ENCODE measurements around the gene ERC2.
"Not testable (repeated sequence)": the region's sequence is repeated elsewhere in the genome, so short reads cannot be mapped to it uniquely, and the experiment has no call there.

ERC2 gene

DNA sequence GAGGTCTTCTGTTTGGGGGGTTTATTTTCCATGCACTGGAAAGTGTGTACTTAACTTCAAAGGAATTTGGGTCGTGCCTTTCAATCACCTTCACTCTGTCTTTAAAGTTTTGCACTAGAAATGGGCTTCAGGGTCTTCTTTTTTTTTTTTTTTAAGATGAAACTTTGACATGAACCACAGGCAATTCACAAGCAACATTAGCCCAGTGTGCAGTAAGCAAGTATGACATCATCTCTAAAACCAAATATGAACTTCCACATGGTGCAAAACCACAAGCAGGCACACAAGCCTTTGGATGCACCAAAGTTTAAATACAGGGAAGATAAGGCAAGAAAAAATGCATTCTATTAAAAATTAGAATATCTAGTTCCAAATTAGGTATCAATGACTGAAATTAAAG is 381.9 kb downstream of the ERC2 start:
- in situ Hi-C loops (cut with MboI; ENCODE audit: low sequenced_read_pairs) = no loop called here

DNA sequence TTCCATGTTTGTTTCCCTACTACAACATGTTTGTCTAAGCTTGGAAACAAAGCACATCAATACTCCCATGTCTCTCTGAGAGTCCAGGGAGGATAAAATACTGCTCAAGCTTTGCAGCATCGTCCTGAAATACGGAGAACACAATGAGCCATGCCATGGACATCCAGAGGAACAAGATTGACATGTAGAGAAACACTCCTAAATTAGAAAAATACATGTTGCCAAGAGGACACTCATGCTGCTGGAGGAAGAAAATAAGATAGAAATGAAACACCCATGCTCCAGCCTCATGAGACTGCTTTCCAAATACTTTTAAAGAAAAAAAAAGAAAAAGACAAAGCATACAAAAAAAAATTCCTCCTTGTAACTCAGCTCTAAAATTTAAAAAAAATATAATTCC is 387.0 kb downstream of the ERC2 start:
- in situ Hi-C loops (cut with MboI; ENCODE audit: low sequenced_read_pairs) = no loop called here

DNA sequence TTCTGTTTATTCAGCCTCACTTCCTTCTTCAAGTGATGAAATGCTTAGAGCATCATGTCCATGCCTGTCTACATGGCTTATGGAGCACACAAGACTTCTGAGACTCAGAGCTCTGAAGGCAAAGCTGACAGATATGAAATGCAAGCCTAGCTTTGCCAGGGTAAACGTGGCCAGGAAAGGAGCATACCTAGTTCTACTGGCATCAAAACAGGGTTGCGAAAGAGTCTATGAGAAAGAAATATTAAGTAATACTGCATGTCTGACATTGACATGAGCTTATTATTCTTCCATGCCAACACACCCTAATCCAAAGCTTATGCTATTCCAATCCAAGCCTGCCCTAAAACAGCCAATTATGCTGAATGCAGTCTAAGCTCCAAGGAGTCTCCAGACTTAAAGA is 391.5 kb downstream of the ERC2 start:
- in situ Hi-C loops (cut with MboI; ENCODE audit: low sequenced_read_pairs) = no loop called here

DNA sequence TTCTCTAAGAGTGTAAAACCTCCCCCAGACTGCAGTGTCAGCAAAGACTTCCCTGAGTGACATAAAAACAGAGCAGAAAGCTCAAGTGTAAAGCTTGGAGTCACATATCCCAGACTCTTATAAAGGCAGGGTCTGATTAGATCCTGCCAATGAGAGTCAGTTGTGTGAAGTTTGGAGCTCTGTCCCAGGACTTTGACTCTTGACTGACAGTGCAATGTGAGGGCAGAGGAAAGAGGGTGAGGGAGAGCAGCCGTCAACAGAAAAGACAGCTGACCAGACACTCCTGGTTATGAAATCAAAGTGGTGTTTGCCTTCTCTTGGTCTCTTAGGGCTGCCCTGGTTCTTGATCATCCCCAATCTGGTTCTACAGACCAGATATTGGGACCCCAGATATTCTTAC is 393.2 kb downstream of the ERC2 start:
- in situ Hi-C loops (cut with MboI; ENCODE audit: low sequenced_read_pairs) = no loop called here

DNA sequence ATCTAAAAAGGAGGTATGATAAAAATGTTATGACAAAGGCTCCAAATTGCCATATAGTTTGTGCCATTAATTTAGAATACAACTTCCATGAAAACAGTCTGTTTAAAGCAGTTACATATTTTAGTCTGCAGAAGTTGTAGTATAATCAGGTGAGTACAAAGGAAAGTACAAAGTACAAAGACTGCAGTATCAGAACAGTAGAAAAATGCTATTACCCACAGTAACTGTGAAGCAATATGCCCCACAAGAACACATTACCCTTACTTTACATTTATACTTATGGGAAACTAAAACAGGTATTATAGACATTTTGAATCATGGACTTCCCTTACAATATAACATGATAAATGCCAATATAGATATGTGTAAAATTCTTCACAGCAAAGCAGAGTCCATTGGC is 398.5 kb downstream of the ERC2 start:
- in situ Hi-C loops (cut with MboI; ENCODE audit: low sequenced_read_pairs) = no loop called here

DNA sequence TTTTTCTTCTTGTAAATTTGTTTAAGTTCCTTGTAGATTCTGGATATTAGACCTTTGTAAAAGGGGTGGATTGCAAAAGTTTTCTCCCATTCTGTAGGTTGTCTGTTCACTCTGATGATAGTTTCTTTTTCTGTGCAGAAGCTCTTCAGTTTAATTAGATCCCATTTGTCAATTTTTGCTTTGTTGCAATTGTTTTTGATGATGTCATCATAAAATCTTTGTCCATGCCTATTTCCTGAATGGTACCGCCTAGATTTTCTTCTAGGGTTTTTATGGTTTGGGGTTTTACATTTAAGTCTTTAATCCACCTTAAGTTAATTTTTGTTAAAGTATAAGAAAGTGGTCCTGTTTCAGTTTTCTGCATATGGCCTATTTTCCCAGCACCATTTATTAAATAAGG is 401.9 kb downstream of the ERC2 start:
- in situ Hi-C loops (cut with MboI; ENCODE audit: low sequenced_read_pairs) = not testable (repeated sequence)

DNA sequence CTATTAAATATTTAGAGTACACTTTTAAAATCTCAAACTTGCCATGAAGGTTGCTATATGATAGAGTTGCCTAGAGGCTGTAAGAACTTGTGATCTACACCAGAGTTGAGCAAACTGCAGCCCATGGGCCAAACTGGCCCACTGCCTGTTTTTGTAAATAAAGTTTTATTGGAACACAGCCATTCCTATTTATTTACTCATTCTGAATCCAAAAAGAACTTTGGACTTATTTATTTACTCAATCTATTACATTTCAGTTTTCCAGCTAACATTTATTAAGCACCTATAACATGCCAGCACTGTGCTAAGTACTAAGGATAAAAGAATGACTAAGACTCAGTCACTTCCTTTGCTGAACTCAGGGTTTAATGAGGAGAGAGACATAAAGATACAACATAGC is 403.6 kb downstream of the ERC2 start:
- in situ Hi-C loops (cut with MboI; ENCODE audit: low sequenced_read_pairs) = no loop called here

DNA sequence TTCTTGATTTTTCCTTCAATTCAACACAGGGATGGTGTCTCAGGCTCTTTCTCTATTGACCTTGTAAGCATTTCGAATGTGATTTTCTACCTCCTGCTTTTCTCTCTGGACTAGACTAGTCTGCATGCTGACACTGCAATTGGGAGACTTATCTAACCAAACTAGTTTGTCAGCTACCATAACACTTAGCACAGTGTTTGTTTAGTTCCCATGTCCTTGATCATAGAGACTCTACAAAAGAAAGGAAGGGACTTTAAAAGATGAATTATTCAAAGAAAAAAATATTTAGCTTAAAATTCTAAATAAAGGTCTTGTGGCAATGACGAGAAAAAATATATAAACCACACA is 407.0 kb downstream of the ERC2 start:
- in situ Hi-C loops (cut with MboI; ENCODE audit: low sequenced_read_pairs) = no loop called here

DNA sequence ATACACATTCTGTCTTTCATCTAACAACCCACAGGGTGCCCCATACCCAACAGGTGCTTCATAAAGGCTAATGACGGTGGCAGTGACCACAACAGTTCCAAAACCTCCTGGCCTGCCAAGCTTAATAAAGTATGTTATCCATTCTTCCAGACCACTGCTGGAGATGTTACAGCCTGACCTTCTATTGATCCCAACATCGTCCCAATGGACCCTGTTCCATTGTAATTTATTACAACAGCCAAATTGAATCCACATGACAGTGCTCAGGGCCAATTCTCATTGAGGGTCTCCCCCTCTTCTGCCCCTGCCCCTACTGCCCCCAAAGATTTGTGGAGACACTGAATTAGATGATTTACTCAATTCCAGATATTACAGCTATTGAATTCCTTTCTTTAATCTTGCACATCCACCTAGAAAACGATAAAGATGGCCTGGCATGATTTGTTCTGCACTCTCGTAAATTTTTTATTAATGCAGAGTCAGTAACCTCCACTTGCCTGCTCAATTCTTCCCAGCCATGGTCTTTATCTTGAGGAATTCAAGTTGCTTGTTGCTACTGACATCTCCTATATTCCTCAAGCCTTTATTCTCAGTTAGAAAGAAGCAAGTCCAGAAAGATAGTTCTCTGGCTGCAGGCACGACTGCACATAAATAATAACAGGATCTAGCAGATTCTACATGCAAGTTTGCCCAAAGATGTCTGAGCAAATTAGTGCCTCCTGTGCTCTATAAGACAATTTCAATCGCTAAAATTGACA is 407.6 kb downstream of the ERC2 start:
- in situ Hi-C loops (cut with MboI; ENCODE audit: low sequenced_read_pairs) = no loop called here

DNA sequence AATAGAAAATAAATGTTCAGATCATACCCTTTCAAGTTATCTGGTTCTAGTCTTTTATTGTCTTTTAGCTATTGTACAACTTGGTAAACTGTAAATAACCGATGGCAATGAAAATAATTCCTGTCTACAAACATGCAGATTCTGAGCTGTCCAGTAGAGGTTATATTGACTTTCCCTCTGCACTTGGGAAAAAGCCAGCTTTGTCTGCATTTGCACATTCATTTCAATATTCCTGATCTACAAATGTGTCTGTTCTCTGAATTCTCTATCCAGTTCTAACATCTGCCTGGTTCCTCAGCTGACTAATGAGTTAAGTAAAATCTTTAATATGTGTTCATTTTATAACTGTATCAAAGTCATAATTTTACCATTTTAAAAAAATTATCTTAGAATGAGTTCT is 408.5 kb downstream of the ERC2 start:
- in situ Hi-C loops (cut with MboI; ENCODE audit: low sequenced_read_pairs) = no loop called here

DNA sequence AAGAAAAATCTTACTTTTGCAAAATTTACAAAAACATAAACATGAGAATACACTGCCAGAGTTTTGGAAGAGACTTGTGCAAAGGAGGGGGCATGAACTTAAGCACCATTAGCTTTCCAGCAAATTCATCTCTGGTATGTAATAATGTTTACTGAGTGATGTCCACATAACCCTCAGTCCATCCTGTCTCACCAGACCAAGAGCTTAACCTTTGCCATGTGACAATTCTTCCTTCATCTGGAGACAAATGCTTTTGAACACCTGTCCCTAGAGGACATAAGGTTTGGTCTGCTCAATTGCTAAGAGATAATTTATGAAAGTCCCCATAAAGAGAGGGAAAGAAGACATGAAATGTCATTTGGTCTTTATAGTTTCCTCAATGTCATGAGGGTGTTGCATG is 412.3 kb downstream of the ERC2 start:
- in situ Hi-C loops (cut with MboI; ENCODE audit: low sequenced_read_pairs) = no loop called here

DNA sequence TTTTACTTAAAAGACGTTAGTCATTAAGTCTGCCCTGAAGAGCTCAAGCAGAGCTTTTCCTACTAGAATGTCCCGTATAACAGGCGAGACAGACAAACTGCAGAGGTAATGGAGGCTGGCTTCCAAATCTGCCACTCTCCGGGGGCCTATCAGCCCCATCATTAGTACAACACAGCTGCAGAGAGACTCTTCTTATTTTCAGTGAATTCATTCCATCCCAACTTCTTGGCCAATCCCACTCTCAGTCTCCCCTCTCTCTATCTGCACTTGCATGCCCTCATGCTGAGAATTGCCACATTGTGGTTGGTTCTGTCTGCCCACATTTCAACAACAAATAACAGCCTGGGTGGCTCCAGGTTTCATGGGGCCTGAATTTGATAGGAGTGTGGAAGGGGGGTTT is 412.7 kb downstream of the ERC2 start:
- in situ Hi-C loops (cut with MboI; ENCODE audit: low sequenced_read_pairs) = no loop called here

DNA sequence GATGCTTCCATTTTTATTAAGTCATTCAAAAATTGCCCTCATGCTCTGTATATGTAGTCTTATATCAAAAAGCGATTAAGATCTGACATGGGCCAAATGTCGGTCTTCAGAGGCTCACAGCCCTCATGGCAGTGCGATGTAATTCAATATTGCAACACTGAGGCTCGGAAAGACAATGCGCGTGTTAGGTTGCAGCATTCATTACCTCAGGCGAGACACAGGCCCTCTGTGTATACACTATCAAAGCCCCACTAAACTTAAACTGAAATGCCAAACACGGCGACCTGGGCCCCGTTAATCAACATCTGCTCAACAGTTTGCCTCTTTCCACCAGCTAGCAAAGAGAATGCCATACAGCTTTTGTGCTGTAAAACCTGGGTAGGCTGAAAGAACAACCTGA is 413.4 kb downstream of the ERC2 start:
- in situ Hi-C loops (cut with MboI; ENCODE audit: low sequenced_read_pairs) = no loop called here

DNA sequence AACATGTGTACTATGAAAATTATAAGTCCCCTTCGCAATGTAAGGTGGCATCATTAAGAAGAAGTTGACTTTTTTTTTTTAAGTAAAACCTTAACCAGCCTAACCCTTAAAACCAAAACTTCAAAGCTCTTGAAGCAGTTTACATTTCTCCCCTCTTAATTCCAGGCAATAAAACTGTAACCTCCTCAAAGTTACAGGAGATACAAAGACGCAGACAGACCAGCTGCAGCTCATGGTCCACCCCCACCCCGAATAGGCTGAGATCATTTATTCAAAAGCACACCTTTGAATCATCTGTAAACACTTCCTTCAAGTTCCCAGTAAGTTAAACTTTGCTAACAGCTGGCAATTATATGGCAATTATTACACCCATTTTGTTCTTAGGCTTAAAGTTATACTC is 414.5 kb downstream of the ERC2 start:
- in situ Hi-C loops (cut with MboI; ENCODE audit: low sequenced_read_pairs) = no loop called here

DNA sequence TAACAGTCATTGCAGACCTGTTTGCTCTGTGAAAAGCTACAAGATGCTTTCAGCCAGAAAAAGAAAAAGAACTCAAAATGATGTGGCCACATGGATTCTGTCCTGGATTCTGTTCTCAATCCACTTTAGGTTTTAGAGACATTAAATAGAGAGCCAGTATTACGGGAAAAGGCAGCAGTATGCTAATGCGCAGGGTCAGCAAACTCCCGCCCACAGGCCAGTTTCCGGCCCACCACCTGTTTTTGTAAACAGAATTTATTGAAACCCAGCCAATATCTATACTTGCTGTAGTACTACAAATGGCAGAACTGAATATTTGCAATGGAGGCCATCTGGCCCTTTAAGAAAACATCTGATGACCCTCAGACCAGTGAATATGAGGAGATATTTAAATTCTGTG is 416.1 kb downstream of the ERC2 start:
- in situ Hi-C loops (cut with MboI; ENCODE audit: low sequenced_read_pairs) = no loop called here

DNA sequence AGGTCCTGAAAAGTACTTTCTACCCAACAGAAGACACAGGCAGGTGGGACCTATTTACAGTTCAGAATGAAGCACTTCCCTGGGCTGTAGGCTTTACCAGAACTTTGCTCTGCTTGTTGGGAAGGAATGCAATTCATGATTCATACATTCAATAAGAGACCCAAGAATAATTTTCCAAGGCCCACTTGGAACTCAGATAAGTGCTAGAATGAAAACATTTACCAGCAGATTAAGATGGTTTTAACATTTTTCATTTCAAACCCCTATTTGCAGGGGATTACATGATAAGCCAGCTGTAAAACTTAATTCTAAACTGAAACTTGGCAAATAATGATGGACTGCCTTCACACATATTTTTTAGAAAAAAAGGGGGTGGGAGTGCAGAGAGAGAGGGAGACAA is 417.2 kb downstream of the ERC2 start:
- in situ Hi-C loops (cut with MboI; ENCODE audit: low sequenced_read_pairs) = no loop called here

DNA sequence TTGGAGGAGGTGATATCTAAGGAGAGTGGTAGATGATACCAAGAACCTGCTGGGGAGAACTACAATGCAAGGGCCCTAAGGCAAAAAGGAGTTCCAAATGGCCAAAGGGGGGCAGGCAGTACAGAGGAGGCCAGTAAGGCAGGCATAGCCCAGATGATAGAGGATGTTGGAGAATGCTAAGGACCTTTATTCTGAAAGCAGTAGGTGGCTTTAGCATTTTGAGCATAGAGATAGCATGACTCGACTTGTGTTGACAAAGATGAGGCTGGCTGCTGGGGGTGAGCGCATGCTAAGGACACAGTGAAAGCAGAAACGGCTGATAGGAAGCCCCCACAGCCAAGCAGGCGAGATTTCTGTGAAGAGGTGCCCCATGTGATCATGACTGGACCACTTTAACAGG is 419.3 kb downstream of the ERC2 start:
- in situ Hi-C loops (cut with MboI; ENCODE audit: low sequenced_read_pairs) = no loop called here

DNA sequence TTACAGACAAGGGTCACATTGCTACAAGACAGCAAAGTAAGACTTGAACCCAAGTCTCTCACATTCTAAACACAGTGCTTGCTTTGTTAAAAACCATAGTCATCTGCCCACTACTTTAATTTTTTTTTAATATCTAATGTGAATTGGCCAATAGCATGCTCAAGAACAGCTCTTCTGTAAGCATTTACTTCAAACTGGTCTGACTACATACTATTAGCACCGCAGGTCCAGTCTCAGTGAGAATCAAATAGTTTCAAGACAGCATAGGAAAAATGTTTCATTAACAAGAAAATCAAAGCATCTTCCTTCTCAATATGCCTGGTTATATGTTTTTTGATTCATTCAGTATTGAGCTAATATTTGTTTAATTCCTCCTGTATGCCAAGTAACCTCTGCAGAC is 419.9 kb downstream of the ERC2 start:
- in situ Hi-C loops (cut with MboI; ENCODE audit: low sequenced_read_pairs) = no loop called here

DNA sequence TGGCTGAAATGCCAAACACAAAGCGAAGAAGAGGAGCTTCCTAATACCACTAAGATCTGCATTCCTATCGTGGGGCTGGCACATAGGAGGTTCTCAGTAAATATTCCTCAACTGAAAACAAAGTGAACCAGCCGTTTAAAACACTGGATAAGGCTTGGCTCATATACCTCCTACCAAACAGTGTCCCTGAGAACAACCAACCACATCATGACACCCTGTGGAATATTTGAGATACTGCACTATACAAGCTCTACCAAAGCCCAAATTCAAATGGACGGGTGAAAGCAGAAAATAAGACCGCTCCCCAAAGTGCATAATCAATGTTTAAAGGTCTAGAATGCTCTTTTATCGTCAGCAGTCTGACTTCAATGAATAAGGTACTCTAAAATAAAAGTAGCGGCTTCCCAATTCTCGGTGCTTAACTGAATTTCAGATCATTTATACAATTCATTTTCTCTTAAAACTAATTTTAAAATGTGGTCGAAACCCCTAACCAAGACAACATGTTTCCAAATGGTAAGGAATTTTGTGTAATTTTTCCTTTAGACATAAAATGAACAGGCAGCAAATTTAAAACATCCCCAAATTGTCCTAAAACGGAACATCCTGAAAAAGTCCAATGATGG is 425.8 kb downstream of the ERC2 start:
- in situ Hi-C loops (cut with MboI; ENCODE audit: low sequenced_read_pairs) = no loop called here

DNA sequence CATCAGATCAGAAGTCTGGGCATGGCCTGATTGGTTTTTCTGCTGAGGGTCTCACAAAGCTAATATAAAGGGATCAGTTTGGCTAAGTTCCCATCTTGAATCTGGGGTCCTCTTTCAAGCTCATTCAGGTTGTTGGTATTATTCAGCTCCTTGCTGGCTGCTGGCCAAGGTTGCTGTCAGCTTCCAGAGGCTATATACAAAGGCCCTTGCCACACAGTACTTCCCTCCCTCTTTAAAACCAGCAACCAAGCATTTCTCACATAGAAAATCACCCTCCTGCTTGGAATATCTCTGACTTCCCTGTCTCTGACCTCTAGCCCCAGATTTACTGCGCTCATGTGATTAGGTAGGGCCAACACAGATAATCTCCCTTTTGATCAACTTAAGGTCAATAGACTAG is 442.9 kb downstream of the ERC2 start:
- in situ Hi-C loops (cut with MboI; ENCODE audit: low sequenced_read_pairs) = no loop called here

DNA sequence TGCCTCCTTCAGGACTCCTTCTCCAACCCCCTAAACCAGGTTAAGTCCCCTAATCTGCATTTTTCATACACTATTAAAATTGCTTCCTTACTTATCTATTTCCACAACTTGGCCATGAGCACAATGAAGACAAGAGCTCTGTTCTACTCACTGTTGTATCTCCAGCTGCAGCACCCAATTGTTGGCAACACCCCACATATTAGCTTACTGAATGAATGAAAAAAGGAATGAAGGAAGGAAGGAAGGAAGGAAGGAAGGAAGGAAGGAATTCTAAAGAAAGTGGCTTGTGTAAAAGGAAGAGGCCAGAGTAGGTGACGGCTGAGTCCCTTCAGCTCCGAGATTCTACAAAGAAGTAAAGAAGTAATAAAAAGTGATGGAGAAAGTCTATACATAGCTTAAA is 444.7 kb downstream of the ERC2 start:
- in situ Hi-C loops (cut with MboI; ENCODE audit: low sequenced_read_pairs) = no loop called here

DNA sequence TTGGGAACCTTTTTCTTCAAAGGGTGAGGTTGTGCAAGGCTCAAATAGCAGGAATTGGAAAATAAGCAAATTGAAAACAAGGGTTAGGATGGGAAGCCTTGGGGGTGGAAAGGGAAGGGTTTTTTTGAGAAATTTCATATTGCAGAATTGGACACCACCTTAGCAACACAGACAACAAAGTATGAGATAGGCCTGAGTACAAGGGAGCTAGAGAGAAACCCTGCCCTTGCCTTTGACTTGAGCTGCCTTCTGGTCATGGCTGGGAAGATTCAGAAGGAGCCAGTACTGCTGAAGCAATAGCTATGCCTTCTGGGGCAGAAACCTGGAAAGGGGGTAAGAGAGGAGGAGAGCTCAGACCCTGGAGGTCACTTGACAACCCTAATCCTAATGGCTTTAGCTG is 445.6 kb downstream of the ERC2 start:
- in situ Hi-C loops (cut with MboI; ENCODE audit: low sequenced_read_pairs) = no loop called here

DNA sequence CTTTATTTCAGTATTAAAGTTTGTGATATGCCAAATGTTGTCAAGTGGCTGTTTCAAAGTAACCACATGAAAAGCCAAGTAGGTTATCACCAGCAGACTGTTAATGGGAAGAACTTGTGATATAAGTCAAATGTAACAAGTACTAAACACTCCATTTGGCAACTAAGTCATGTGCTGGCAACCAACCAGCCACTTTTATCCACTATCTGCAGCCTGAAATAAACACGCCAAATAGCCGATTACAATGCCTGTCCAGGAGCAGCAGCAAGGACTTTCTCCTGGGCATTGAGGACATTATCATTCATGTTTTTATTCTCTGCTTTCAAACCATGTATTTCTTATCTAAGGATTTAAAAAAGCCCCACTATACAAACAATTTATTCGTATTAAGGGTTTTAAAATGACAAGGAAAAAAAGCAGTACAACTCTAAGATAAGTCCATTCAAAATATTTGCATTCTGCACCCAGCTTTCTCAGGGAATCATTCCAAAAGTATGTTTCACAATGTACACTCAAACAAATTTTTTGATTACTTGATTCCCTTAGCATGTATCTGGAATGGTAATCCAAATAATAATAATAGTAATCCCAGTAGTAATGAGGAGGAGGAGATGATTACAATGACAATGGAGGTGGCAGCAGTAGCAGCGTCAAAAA is 448.6 kb downstream of the ERC2 start:
- in situ Hi-C loops (cut with MboI; ENCODE audit: low sequenced_read_pairs) = no loop called here
